GM12878 (cell line): Measurements from ENCODE around the gene ZNF48.

Experiments used
- BCLAF1 ChIP-seq: fragments of 450-650 bp; IDR thresholded peaks from 2 replicates; pipeline ENCODE4 v1.6.1; 2017; ENCODE audit warnings: antibody characterized with exemption, mild to moderate bottlenecking, moderate library complexity
- BHLHE40 ChIP-seq, 2 experiments: fragments of 450-650 bp in 1 of 2; IDR thresholded peaks; 2 replicates each; pipeline ENCODE4 v1.6.1; 2011 to 2017; ENCODE audit warnings: low read depth in 2 of 2, borderline replicate concordance in 1 of 2, improper control_type of control experiment in 1 of 2, low read length in 1 of 2, mild to moderate bottlenecking in 1 of 2
- CTCF ChIP-seq, 3 experiments: IDR thresholded peaks in 2 of 3; conservative IDR thresholded peaks in 1 of 3; 2 replicates each; pipeline ENCODE4 v1.5.1; 2011; ENCODE audit warnings: low read depth in 3 of 3, low read length in 3 of 3, mild to moderate bottlenecking in 3 of 3, control low read depth in 2 of 3, moderate library complexity in 2 of 3, inconsistent platforms in 1 of 3, mixed read lengths in 1 of 3; ENCODE audit not compliant: control insufficient read depth in 2 of 3, insufficient read depth in 1 of 3; ENCODE audit errors: extremely low read depth in 1 of 3
- E2F4 ChIP-seq: IDR thresholded peaks from 2 replicates; pipeline ENCODE4 v1.6.1; 2012; ENCODE audit warnings: low read depth, low read length, improper control_type of control experiment
- ETV6 ChIP-seq, 2 experiments: fragments of 450-650 bp in 1 of 2; IDR thresholded peaks in 1 of 2; conservative IDR thresholded peaks in 1 of 2; 2 replicates each; pipeline ENCODE4 v1.6.1; 2014; ENCODE audit warnings: antibody characterized with exemption in 1 of 2, borderline replicate concordance in 1 of 2, low read depth in 1 of 2, mild to moderate bottlenecking in 1 of 2, moderate library complexity in 1 of 2
- EZH2 ChIP-seq: IDR thresholded peaks from 2 replicates; pipeline ENCODE4 v1.6.1; 2012; ENCODE audit warnings: low read depth, mild to moderate bottlenecking, control low read depth, inconsistent platforms, low read length, borderline replicate concordance; ENCODE audit not compliant: control insufficient read depth
- FOXK2 ChIP-seq: fragments of 450-650 bp; IDR thresholded peaks from 2 replicates; pipeline ENCODE4 v1.6.1; 2017; ENCODE audit warnings: mild to moderate bottlenecking, moderate library complexity
- GABPA ChIP-seq: IDR thresholded peaks from 2 replicates; pipeline ENCODE4 v1.6.1; 2014; ENCODE audit warnings: antibody characterized with exemption, low read depth, mild to moderate bottlenecking, inconsistent platforms
- POLR2A ChIP-seq: IDR thresholded peaks from 2 replicates; pipeline ENCODE4 v1.6.1; 2011; ENCODE audit warnings: low read depth, mild to moderate bottlenecking, low read length
- POLR2AphosphoS5 ChIP-seq: IDR thresholded peaks from 2 replicates; pipeline ENCODE4 v1.6.1; 2011; ENCODE audit warnings: mild to moderate bottlenecking, low read length, inconsistent platforms
- USF2 ChIP-seq: IDR thresholded peaks from 2 replicates; pipeline ENCODE4 v1.6.1; 2011; ENCODE audit warnings: low read depth, low read length, improper control_type of control experiment, borderline replicate concordance
- ZNF217 ChIP-seq: fragments of 450-650 bp; IDR thresholded peaks from 2 replicates; pipeline ENCODE4 v1.6.1; 2017; ENCODE audit warnings: antibody characterized with exemption, mild to moderate bottlenecking
- ZNF592 ChIP-seq: fragments of 450-650 bp; IDR thresholded peaks from 2 replicates; pipeline ENCODE4 v1.6.1; 2017; ENCODE audit warnings: mild to moderate bottlenecking, moderate library complexity
- TF ChIP-seq, protein P1 (sequence below): IDR thresholded peaks from 2 replicates; pipeline ENCODE4 v1.6.1; 2012; ENCODE audit warnings: low read depth, low read length, improper control_type of control experiment

- TF ChIP-seq BCLAF1 (no peak), ZNF592 (no peak), BHLHE40 (IDR thresholded peaks at IDR 0.05; ENCODE audit: borderline replicate concordance in 1 of 2, low read depth in 2 of 2, low read length in 1 of 2) (no peak), FOXK2 (no peak), ETV6 (conservative IDR thresholded peaks at IDR 0.05 in 1 of 2, IDR thresholded peaks at IDR 0.05 in 1 of 2; ENCODE audit: borderline replicate concordance in 1 of 2, low read depth in 1 of 2) (no peak), USF2 (no peak), EZH2 (no peak), CTCF (IDR thresholded peaks at IDR 0.05 in 2 of 3, conservative IDR thresholded peaks at IDR 0.05 in 1 of 3; ENCODE audit: control insufficient read depth in 2 of 3, extremely low read depth in 1 of 3, insufficient read depth in 1 of 3, low read depth in 3 of 3, low read length in 3 of 3) (no peak), POLR2A (no peak; the same call in 1 of the 2 replicates), ZNF217 (no peak), POLR2AphosphoS5 (no peak), E2F4 (no peak), GABPA (no peak)
- TF ChIP-seq, protein P1, sequence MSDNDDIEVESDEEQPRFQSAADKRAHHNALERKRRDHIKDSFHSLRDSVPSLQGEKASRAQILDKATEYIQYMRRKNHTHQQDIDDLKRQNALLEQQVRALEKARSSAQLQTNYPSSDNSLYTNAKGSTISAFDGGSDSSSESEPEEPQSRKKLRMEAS = no peak
These were observed 37.3 kb upstream of the ZNF48 start for GRCh38 chr16:30357715-30358576.
